ENCODE measurements around the gene LRMDA. TPM values are rescaled to one million over a fixed set of nuclear protein-coding genes. Genes with fewer than 3 reads are reported as not detected.

The LRMDA gene
- total and polyA plus RNA-seq, 2 of the 4 experiments (the other 2 are of a cell fraction): 0.07 TPM; not detected in 1

DNA sequence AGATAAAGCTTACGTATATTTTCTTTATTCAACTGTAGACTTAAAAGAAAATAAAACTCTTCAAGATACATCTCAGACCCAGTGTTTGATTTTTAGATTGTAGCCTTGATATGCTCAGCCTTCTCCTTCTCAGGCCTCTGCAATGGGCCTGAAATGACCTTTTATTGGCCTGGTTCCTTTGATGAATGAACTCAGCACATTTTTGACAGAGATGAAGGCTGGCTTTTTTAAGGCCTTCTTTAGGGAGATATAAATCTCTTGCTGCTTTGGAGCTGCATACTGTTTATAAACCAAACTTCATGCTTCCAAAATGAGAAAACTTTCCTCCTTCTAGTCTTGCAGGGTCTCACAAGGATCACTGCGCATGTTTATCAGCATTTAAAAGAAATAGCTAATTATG is 1049.8 kb downstream of the LRMDA start:
- no TSS peak for BruUV-seq (replicated peaks)
- no peak overlapping the region for H4K8ac ChIP-seq (ENCODE audit: low read depth in 2 of 2, low read length in 2 of 2)
- intact Hi-C loops (cut with micrococcal nuclease): no loop called here
- ChIA-PET POLR2A (ENCODE audit: unreplicated experiment) (no interaction called here), CTCF (no interaction called here)
- no peak overlapping the region for H2AK9ac ChIP-seq (replicated peaks; ENCODE audit: low read depth, low read length, poor library complexity)
- H3K4ac ChIP-seq (ENCODE audit: low read depth, low read length): no peak overlapping the region
- H3K9ac ChIP-seq (ENCODE audit: low read depth, low read length): no peak overlapping the region
- H3K18ac ChIP-seq (ENCODE audit: low read depth, low read length): no peak overlapping the region
- H4K91ac ChIP-seq (ENCODE audit: insufficient read depth, low read depth, low read length): no peak overlapping the region
- no peak overlapping the region for H2BK120ac ChIP-seq (ENCODE audit: low read depth, low read length)
- H3K4me1 ChIP-seq (ENCODE audit: control insufficient read depth, insufficient read depth, low read length): no peaks in the 10 kb centered on the region
- no peaks in the 10 kb centered on the region for H3K9me3 ChIP-seq (ENCODE audit: control insufficient read depth, insufficient read depth, low read length)
- DNase-seq: no peak
- H2BK15ac ChIP-seq (ENCODE audit: low read depth, low read length): no peak overlapping the region
- H3K9me1 ChIP-seq (ENCODE audit: insufficient read depth, low read length): no peaks in the 10 kb centered on the region
- no peaks in the 10 kb centered on the region for H4K20me1 ChIP-seq (ENCODE audit: insufficient read depth, low read length)
- H2BK5ac ChIP-seq (ENCODE audit: low read depth, low read length, poor library complexity, severe bottlenecking): no peak overlapping the region
- H3K4me3 ChIP-seq (ENCODE audit: insufficient read depth, low read depth, low read length): no peak overlapping the region
- no peak overlapping the region for H2AK5ac ChIP-seq (ENCODE audit: low read depth, low read length)
- H3K14ac ChIP-seq (replicated peaks; ENCODE audit: low read depth, low read length): no peak overlapping the region
- H3K27ac ChIP-seq (ENCODE audit: insufficient read depth, low read length): no peak overlapping the region
- in situ Hi-C loops (cut with MboI; ENCODE audit: low sequenced_read_pairs): no loop called here
- no peak overlapping the region for H2AFZ ChIP-seq (replicated peaks; ENCODE audit: low read length, poor library complexity)
- no peak overlapping the region for H4K5ac ChIP-seq (ENCODE audit: low read depth, low read length)
- no peak for ATAC-seq (ENCODE audit: low read depth)
- no CpG with 5 or more reads among the region's 2 CpGs for whole genome bisulfite sequencing, 2 experiments (ENCODE audit: extremely low coverage in 2 of 2, insufficient read length in 1 of 2)
- H3K79me1 ChIP-seq (ENCODE audit: low read depth in 1 of 2, low read length in 2 of 2): no peaks in the 10 kb centered on the region
- H3K23ac ChIP-seq (ENCODE audit: low read depth, low read length): no peak overlapping the region
- H3K36me3 ChIP-seq (ENCODE audit: control insufficient read depth, insufficient read depth, low read length): no peaks in the 10 kb centered on the region
- no peak overlapping the region for H3K4me2 ChIP-seq (ENCODE audit: low read depth, low read length)
- TF ChIP-seq RAD21 (IDR thresholded peaks at IDR 0.05; ENCODE audit: low read length) (no peak), NFE2L2 (IDR thresholded peaks at IDR 0.05; ENCODE audit: low read depth, low read length) (no peak), MAZ (IDR thresholded peaks at IDR 0.05; ENCODE audit: borderline replicate concordance, low read depth, low read length) (no peak), MXI1 (IDR thresholded peaks at IDR 0.05; ENCODE audit: borderline replicate concordance, low read depth, low read length) (no peak), RCOR1 (IDR thresholded peaks at IDR 0.05; ENCODE audit: insufficient replicate concordance, low read length) (no peak), BHLHE40 (IDR thresholded peaks at IDR 0.05; ENCODE audit: low read depth, low read length) (no peak), POLR2A (IDR thresholded peaks at IDR 0.05; ENCODE audit: low read depth, low read length) (no peak), USF2 (IDR thresholded peaks at IDR 0.05; ENCODE audit: low read depth, low read length) (no peak), SMC3 (IDR thresholded peaks at IDR 0.05; ENCODE audit: low read depth, low read length) (no peak), MAFK (IDR thresholded peaks at IDR 0.05; ENCODE audit: low read depth, low read length) (no peak), ELK1 (IDR thresholded peaks at IDR 0.05; ENCODE audit: borderline replicate concordance, low read depth, low read length) (no peak), CEBPB (IDR thresholded peaks at IDR 0.05; ENCODE audit: low read depth, low read length) (no peak)
- H3K27me3 ChIP-seq (ENCODE audit: control insufficient read depth, insufficient read depth, low read length): no peaks in the 10 kb centered on the region
- H3K56ac ChIP-seq (ENCODE audit: extremely low read depth, insufficient read depth, low read length): no peak overlapping the region
- dilution Hi-C loops (cut with HindIII; ENCODE audit: low sequenced_read_pairs, unreplicated experiment): no loop called here
- no peak overlapping the region for H2BK20ac ChIP-seq (ENCODE audit: low read depth, low read length)

Data from IMR-90 (cell line).